HepG2 (cell line): ENCODE data around the gene YAP1. TPM values are rescaled to one million over a fixed set of nuclear protein-coding genes. Genes with fewer than 3 reads are reported as not detected.

Experiments used
- ATAC-seq: fragments of 200-7000 bp; cut with Tn5 transposase; 3 replicates; pipeline ENCODE4 v1.9.1; 2020; ENCODE audit warnings: mild to moderate bottlenecking, moderate library complexity
- BruUV-seq: library from RNA; stranded (reverse); fragments of 400-500 nt; replicated peaks from 2 replicates; lab custom pipeline; 2021; lab: Mats Ljungman, UMichigan
- CTCF ChIA-PET: fragments of 300-600 bp; formaldehyde crosslinking; extraction: SDS; loops from one replicate; lab custom pipeline; 2021; ENCODE audit warnings: low total read pairs, inconsistent platforms, low intra/inter-chr PET ratio; lab: Yijun Ruan, JAX
- POLR2A ChIA-PET: fragments of 350-600 bp; sonication (Branson Sonifier 250); formaldehyde crosslinking; loops from one replicate; lab custom pipeline; 2020; ENCODE audit warnings: antibody characterized with exemption, inconsistent platforms; lab: Yijun Ruan, JAX
- DNase-seq: peaks from one replicate; pipeline ENCODE4 v3.0.0-alpha.2; 2015; ENCODE audit warnings: low spot score
- FAIRE-seq: peaks from 3 replicates; lab custom pipeline; 2011; peaks lifted over from hg19 to GRCh38; lab: Jason Lieb, UNC
- H2AFZ ChIP-seq: one replicate; pipeline ENCODE4 v1.6.1; 2011; ENCODE audit warnings: low read length, inconsistent platforms
- H3K27ac ChIP-seq: fragments of 300-600 bp; 3 replicates; pipeline ENCODE4 v1.8.0; 2011; ENCODE audit warnings: mixed run types, mild to moderate bottlenecking, mixed read lengths, low read length, inconsistent platforms; ENCODE audit not compliant: insufficient read depth; ENCODE audit errors: extremely low read length
- H3K27me3 ChIP-seq, 2 experiments: fragments of 200-600 bp in 1 of 2; 2 replicates in 1 of 2; 3 replicates in 1 of 2; pipeline versions ENCODE4 v1.6.0 to v1.8.0; 2011; ENCODE audit warnings: low read length in 2 of 2, mild to moderate bottlenecking in 2 of 2, moderate library complexity in 2 of 2, inconsistent platforms in 1 of 2; ENCODE audit not compliant: insufficient read depth in 2 of 2, control insufficient read depth in 1 of 2
- H3K36me3 ChIP-seq, 2 experiments: fragments of 200-600 bp in 1 of 2; replicated peaks in 1 of 2; 2 replicates in 1 of 2; 3 replicates in 1 of 2; pipeline versions ENCODE4 v1.5.1 to v1.8.0; 2011; ENCODE audit warnings: low read length in 2 of 2, inconsistent platforms in 1 of 2; ENCODE audit not compliant: insufficient read depth in 2 of 2, control insufficient read depth in 1 of 2
- H3K4me1 ChIP-seq: 2 replicates; pipeline ENCODE4 v1.5.1; 2012; ENCODE audit warnings: low read length, inconsistent platforms; ENCODE audit not compliant: insufficient read depth
- H3K4me2 ChIP-seq: 2 replicates; pipeline ENCODE4 v1.6.0; 2011; ENCODE audit warnings: low read depth, low read length, inconsistent platforms
- H3K4me3 ChIP-seq, 3 experiments: fragments of 200-600 bp in 1 of 3; sonication (generic), shearing (Covaris generic) in 1 of 3; replicated peaks in 1 of 3; 2 replicates each; pipeline ENCODE4 v1.5.1; 2011 to 2016; ENCODE audit warnings: low read length in 3 of 3, inconsistent platforms in 2 of 3, low read depth in 2 of 3, mild to moderate bottlenecking in 2 of 3, control low read depth in 1 of 3, mixed read lengths in 1 of 3; ENCODE audit not compliant: insufficient read depth in 1 of 3
- H3K79me2 ChIP-seq: one replicate; pipeline ENCODE4 v1.6.1; 2011; ENCODE audit warnings: low read length, inconsistent platforms; ENCODE audit not compliant: insufficient read depth
- H3K9ac ChIP-seq: 2 replicates; pipeline ENCODE4 v1.6.0; 2011; ENCODE audit warnings: mild to moderate bottlenecking, low read depth, low read length, inconsistent platforms; ENCODE audit not compliant: insufficient read depth
- H3K9me3 ChIP-seq: 2 replicates; pipeline ENCODE4 v1.5.1; 2012; ENCODE audit warnings: mild to moderate bottlenecking, low read length
- H4K20me1 ChIP-seq: 2 replicates; pipeline ENCODE4 v1.6.0; 2011; ENCODE audit warnings: inconsistent platforms, mild to moderate bottlenecking, low read length, moderate library complexity; ENCODE audit not compliant: insufficient read depth
- AGO1 ChIP-seq: fragments of 200-400 bp; formaldehyde crosslinking; IDR thresholded peaks from 2 replicates; pipeline ENCODE4 v1.6.1; 2017; ENCODE audit warnings: mild to moderate bottlenecking, low read depth, low read length, moderate library complexity; ENCODE audit not compliant: poor library complexity, severe bottlenecking
- AGO2 ChIP-seq: fragments of 200-400 bp; formaldehyde crosslinking; optimal IDR thresholded peaks from 2 replicates; pipeline ENCODE3; 2017; ENCODE audit warnings: mild to moderate bottlenecking, low read depth, low read length, moderate library complexity
- RBM22 ChIP-seq: fragments of 200-400 bp; formaldehyde crosslinking; optimal IDR thresholded peaks from 2 replicates; pipeline ENCODE3; 2017; ENCODE audit warnings: mild to moderate bottlenecking, low read length, moderate library complexity
- TCF7 ChIP-seq: sonication (generic); IDR thresholded peaks from 2 replicates; pipeline ENCODE4 v1.6.1; 2016; ENCODE audit warnings: antibody characterized with exemption, low read depth
- ZBTB43 ChIP-seq: sonication (generic); formaldehyde crosslinking; conservative IDR thresholded peaks from 2 replicates; pipeline ENCODE4 v1.4.0; 2020; ENCODE audit warnings: missing genetic modification reagents
- ZBTB46 ChIP-seq: sonication (generic); formaldehyde crosslinking; IDR thresholded peaks from 2 replicates; pipeline ENCODE4 v1.4.0; 2020; ENCODE audit warnings: mild to moderate bottlenecking, missing genetic modification reagents, borderline replicate concordance
- ZNF205 ChIP-seq: IDR thresholded peaks from 2 replicates; pipeline ENCODE4 v1.6.1; 2018; ENCODE audit warnings: missing biosample characterization, missing genetic modification reagents
- ZNF30 ChIP-seq: sonication (generic); formaldehyde crosslinking; IDR thresholded peaks from 2 replicates; pipeline ENCODE4 v1.5.0; 2020; ENCODE audit warnings: mild to moderate bottlenecking, missing genetic modification reagents
- ZNF577 ChIP-seq: sonication (generic); formaldehyde crosslinking; IDR thresholded peaks from 2 replicates; pipeline ENCODE4 v1.4.0; 2020; ENCODE audit warnings: mild to moderate bottlenecking, low read depth, missing genetic modification reagents, borderline replicate concordance
- ZNF703 ChIP-seq: sonication (generic); formaldehyde crosslinking; IDR thresholded peaks from 2 replicates; pipeline ENCODE4 v1.5.1; 2020; ENCODE audit warnings: missing genetic modification reagents, mild to moderate bottlenecking, moderate library complexity, borderline replicate concordance
- WGBS: methylation state at CpG from one replicate; pipeline ENCODE4 v1.1.6; 2017; ENCODE audit warnings: low lambda C conversion rate; 5-methylcytosine and 5-hydroxymethylcytosine counted together
- in situ Hi-C: cut with HindIII; loops from 2 replicates; pipeline ENCODE4 v1.10.0; 2017; ENCODE audit warnings: low pct_unique_long_range_greater_than_20kb; ENCODE audit not compliant: extremely low pct_ligation_motif_present
- intact Hi-C: fragments of 100-400 bp; cut with micrococcal nuclease; formaldehyde crosslinking; loops from one replicate; pipeline ENCODE4 v1.10.0; 2022; ENCODE audit not compliant: unreplicated experiment
- polyA plus RNA-seq, 8 experiments: library from polyadenylated mRNA; depleted of rRNA in 3 of 8; stranded (reverse) in 7 of 8; unstranded in 1 of 8; fragments of >200 nt; fragmentation: Illumina TruSeq in 4 of 8; extraction: Trizol in 4 of 8; gene quantifications; 2 replicates each; pipeline versions ENCODE4 v1.2.1 to v1.2.3, GENCODE V29; 2011 to 2016; ENCODE audit warnings: low read depth in 4 of 8, missing spikeins in 1 of 8, mixed read lengths in 1 of 8; ENCODE audit not compliant: insufficient read depth in 1 of 8
- total RNA-seq, 5 experiments: library from RNA; depleted of rRNA; stranded (reverse); fragments of >200 nt; fragmentation: Illumina TruSeq; extraction: Trizol; gene quantifications; 2 replicates each; pipeline ENCODE4 v1.2.3, GENCODE V29; 2016; ENCODE audit warnings: low read depth in 1 of 5

YAP1 gene
- total and polyA plus RNA-seq, 2 of the 13 experiments (the other 11 are each of a cell fraction or from before 2014, with no cell fraction given) = 59.5 to 91.0 TPM

- in situ Hi-C loops = no loop called here
- Histone ChIP-seq H3K4me2 (no peak overlapping the region), H3K9ac (no peak overlapping the region), H4K20me1 (no peaks in the 10 kb centered on the region), H3K4me3 (no peak overlapping the region), H3K9me3 (peaks cover 12% of the 10 kb centered on the region; the same call in 1 of the 2 replicates), H3K27me3 (no peaks in the 10 kb centered on the region), H2AFZ (no peak overlapping the region), H3K36me3 (peaks cover 2 to 19% of the 10 kb centered on the region in 2 experiments), H3K27ac (no peak overlapping the region), H3K79me2 (peaks cover 21% of the 10 kb centered on the region), H3K4me1 (peaks cover 92% of the 10 kb centered on the region)
- BruUV-seq = no TSS peak
- intact Hi-C loops = no loop called here
- ATAC-seq (no peak), FAIRE-seq (no peak), DNase-seq (no peak)
- WGBS = 95% methylated on average over 1 of the region's 1 CpG
- TF ChIP-seq ZBTB43 (CRISPR knock-in tag) (no peak), RBM22 (peak; percentile 39), ZNF703 (no peak), AGO2 (peak; percentile 22), ZNF577 (no peak)
- ChIA-PET CTCF (no interaction called here), POLR2A (no interaction called here)
These were observed 86.1 kb downstream of the YAP1 start for GRCh38 chr11:102196351-102196750.

GRCh38 chr11:102196816-102197215 is 86.6 kb downstream of the YAP1 start:
- H3K9ac ChIP-seq = no peak overlapping the region
- H4K20me1 ChIP-seq = no peaks in the 10 kb centered on the region
- DNase-seq (no peak), ATAC-seq (no peak), FAIRE-seq (no peak)
- peaks cover 2 to 19% of the 10 kb centered on the region in 2 experiments for H3K36me3 ChIP-seq
- ChIA-PET CTCF (no interaction called here), POLR2A (no interaction called here)
- WGBS = 95% methylated on average over 3 of the region's 3 CpGs
- H3K79me2 ChIP-seq = peaks cover 23% of the 10 kb centered on the region
- H3K4me1 ChIP-seq = peaks cover 92% of the 10 kb centered on the region
- intact Hi-C loops (no loop called here), in situ Hi-C loops (no loop called here)
- H3K27ac ChIP-seq = no peak overlapping the region
- no peak overlapping the region for H3K4me3 ChIP-seq
- BruUV-seq = no TSS peak
- H3K9me3 ChIP-seq = peaks cover 12% of the 10 kb centered on the region; the same call in 1 of the 2 replicates
- H3K4me2 ChIP-seq = no peak overlapping the region
- TF ChIP-seq TCF7 = no peak
- peak; percentile 18 for TF ChIP-seq AGO2
- TF ChIP-seq ZNF30 = no peak
- TF ChIP-seq ZNF205 (CRISPR knock-in tag) = no peak
- TF ChIP-seq AGO1 = no peak
- TF ChIP-seq ZBTB46 (CRISPR knock-in tag) = no peak
- H2AFZ ChIP-seq = no peak overlapping the region
- no peaks in the 10 kb centered on the region for H3K27me3 ChIP-seq
